LNCAP (cell line): Measurements from ENCODE around the gene EMC10.

Experiments
- TF ChIP-seq, protein P1 (sequence below): fragments of 450-650 bp; IDR thresholded peaks from 2 replicates; pipeline ENCODE4 v1.5.1; 2017; ENCODE audit warnings: mild to moderate bottlenecking

EMC10 gene

GRCh38 chr19:50490991-50491472 lies 14.7 kb downstream of the EMC10 start:
- TF ChIP-seq, protein P1, sequence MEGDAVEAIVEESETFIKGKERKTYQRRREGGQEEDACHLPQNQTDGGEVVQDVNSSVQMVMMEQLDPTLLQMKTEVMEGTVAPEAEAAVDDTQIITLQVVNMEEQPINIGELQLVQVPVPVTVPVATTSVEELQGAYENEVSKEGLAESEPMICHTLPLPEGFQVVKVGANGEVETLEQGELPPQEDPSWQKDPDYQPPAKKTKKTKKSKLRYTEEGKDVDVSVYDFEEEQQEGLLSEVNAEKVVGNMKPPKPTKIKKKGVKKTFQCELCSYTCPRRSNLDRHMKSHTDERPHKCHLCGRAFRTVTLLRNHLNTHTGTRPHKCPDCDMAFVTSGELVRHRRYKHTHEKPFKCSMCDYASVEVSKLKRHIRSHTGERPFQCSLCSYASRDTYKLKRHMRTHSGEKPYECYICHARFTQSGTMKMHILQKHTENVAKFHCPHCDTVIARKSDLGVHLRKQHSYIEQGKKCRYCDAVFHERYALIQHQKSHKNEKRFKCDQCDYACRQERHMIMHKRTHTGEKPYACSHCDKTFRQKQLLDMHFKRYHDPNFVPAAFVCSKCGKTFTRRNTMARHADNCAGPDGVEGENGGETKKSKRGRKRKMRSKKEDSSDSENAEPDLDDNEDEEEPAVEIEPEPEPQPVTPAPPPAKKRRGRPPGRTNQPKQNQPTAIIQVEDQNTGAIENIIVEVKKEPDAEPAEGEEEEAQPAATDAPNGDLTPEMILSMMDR: no peak

GRCh38 chr19:50492303-50493052 lies 16.2 kb downstream of the EMC10 start:
- TF ChIP-seq, protein P1: no peak

DNA sequence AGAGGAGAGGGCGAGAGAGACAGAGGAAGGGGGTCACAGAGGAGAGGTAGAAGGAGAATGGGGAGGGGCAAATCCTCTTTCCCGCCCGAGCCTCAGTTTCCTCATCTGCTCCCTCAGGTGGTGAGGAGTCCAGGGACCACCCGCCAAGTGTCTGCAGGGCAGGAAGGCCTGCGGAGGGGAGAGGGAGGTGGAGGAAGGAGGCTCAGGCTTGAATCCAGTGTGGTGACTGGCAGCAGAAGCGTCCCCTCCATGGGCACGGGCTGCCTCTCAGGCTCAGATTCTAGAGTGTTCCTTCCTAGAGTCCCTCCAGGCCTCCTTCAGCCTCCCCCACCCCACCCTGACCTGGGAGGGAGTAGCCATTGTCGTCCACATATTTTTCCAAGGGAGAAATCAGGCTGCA lies 16.9 kb downstream of the EMC10 start:
- TF ChIP-seq, protein P1: no peak

DNA sequence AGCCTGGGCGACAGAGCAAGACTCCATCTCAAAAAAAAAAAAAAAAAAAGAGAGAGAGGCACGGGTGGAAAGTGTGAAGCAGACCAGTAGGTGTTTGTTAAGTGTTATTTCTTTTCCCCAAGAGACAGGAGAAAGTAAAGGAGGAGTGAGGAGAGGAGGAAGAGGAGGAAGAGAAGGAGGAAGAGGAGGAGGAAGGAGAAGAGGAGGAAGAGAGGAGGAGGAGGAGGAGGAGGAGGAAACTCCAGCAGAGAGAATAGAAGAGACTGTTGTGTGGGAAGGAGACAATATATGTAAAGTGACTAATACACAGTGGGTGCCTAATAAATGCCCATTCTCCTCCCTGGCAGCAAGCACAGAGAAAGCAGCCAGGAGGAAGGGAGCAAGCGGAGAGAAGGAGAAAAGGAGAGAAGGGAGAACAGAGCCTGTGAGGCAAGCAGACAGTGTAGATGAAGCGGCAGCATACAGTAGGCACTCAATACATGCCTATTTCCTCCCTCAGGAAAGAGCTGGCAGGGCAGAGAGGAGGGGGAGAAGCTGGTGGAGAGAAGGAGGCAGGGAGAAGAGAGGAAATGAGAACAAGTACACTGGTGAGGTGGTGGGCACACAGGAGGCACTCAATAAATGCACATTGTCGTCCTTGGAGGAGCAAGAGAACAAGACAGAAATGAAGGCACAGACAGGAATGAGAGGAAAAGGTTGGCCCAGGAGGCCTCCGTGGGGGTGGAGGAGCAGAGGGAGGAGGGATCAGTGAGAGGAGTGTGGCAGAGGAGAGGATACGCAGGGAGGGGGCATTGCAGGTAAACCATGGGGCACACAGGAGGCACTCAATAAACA lies 18.1 kb downstream of the EMC10 start:
- TF ChIP-seq, protein P1: no peak

DNA sequence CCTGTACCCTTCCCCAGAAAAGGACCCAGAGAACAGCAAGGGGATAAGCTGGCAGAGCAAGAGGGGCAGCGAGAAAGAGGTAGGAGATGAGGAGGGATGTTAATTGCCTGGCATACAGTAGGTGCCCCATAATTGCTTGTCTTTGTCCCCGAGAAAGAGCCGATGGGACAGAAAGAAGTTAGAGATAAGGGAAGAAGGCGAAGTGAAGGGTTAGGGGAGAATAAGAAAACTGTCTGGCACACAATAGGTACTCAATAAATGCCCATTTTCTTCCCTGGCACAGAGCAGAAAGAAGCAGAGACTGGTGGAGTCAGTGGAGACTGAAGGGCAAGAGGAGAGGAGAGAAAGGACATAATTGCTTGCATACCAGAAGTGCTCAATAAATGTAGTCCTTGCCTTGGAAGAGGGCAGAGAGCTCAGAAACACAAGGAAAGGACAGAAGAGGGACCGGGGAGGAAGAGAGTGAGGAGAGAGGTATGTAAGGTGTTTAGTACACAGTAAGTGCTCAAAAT lies 18.8 kb downstream of the EMC10 start:
- TF ChIP-seq, protein P1: no peak

- TF ChIP-seq, protein P1: no peak
Measured at GRCh38 chr19:50496189-50497021, 20.1 kb downstream of the EMC10 start.

- TF ChIP-seq, protein P1: no peak
Measured at GRCh38 chr19:50497022-50497405, 20.7 kb downstream of the EMC10 start.
